Measurements from ENCODE around the gene RPL22.
A peak's percentile ranks its signal among the peaks of the same experiment; 100 is the strongest.

The RPL22 gene

GRCh38 chr1:6157132-6157527, 42.3 kb downstream of the RPL22 start:
- FAIRE-seq (no peak), DNase-seq (ENCODE audit: low spot score) (peak; percentile 25)

GRCh38 chr1:6154525-6155319, 44.7 kb downstream of the RPL22 start:
- FAIRE-seq = no peak
- DNase-seq (ENCODE audit: low spot score) = no peak

GRCh38 chr1:6152882-6153281, 46.5 kb downstream of the RPL22 start:
- no peak for FAIRE-seq

GRCh38 chr1:6152181-6152580, 47.2 kb downstream of the RPL22 start:
- DNase-seq (ENCODE audit: low spot score) = no peak
- no peak for FAIRE-seq

More at GRCh38 chr1:6152882-6153281, 46.5 kb downstream of the RPL22 start:
- no peak for DNase-seq (ENCODE audit: low spot score)

GRCh38 chr1:6151291-6151822, 48.0 kb downstream of the RPL22 start:
- no peak for FAIRE-seq
- no peak for DNase-seq (ENCODE audit: low spot score)

- FAIRE-seq (no peak), DNase-seq (ENCODE audit: low spot score) (no peak)
Observed at GRCh38 chr1:6150006-6150938, 49.1 kb downstream of the RPL22 start.

- DNase-seq (ENCODE audit: low spot score) (no peak), FAIRE-seq (no peak)
Observed at GRCh38 chr1:6149597-6149996, 49.8 kb downstream of the RPL22 start.

GRCh38 chr1:6148497-6149241, 50.7 kb downstream of the RPL22 start:
- FAIRE-seq (no peak), DNase-seq (ENCODE audit: low spot score) (no peak)

GRCh38 chr1:6145864-6146410, 53.5 kb downstream of the RPL22 start:
- no peak for FAIRE-seq
- DNase-seq (ENCODE audit: low spot score) = no peak

GRCh38 chr1:6145396-6145750, 54.0 kb downstream of the RPL22 start:
- no peak for DNase-seq (ENCODE audit: low spot score)
- no peak for FAIRE-seq

- DNase-seq (ENCODE audit: low spot score) (no peak), FAIRE-seq (no peak)
Observed at GRCh38 chr1:6144647-6145395, 54.6 kb downstream of the RPL22 start.

- FAIRE-seq = no peak
- no peak for DNase-seq (ENCODE audit: low spot score)
Observed at GRCh38 chr1:6144175-6144574, 55.2 kb downstream of the RPL22 start.

GRCh38 chr1:6143395-6143794, 56.0 kb downstream of the RPL22 start:
- FAIRE-seq (no peak), DNase-seq (ENCODE audit: low spot score) (no peak)

- no peak for DNase-seq (ENCODE audit: low spot score)
- no peak for FAIRE-seq
Observed at GRCh38 chr1:6142734-6143133, 56.7 kb downstream of the RPL22 start.

GRCh38 chr1:6142036-6142621, 57.3 kb downstream of the RPL22 start:
- FAIRE-seq = no peak
- no peak for DNase-seq (ENCODE audit: low spot score)

- no peak for FAIRE-seq
Observed at GRCh38 chr1:6141592-6141991, 57.8 kb downstream of the RPL22 start.

GRCh38 chr1:6140413-6140812, 59.0 kb downstream of the RPL22 start:
- no peak for DNase-seq (ENCODE audit: low spot score)
- FAIRE-seq = no peak

More at GRCh38 chr1:6141592-6141991, 57.8 kb downstream of the RPL22 start:
- DNase-seq (ENCODE audit: low spot score) = no peak

- FAIRE-seq (no peak), DNase-seq (ENCODE audit: low spot score) (no peak)
Observed at GRCh38 chr1:6137758-6138157, 61.6 kb downstream of the RPL22 start.

- DNase-seq (ENCODE audit: low spot score) (no peak), FAIRE-seq (no peak)
Observed at GRCh38 chr1:6136516-6137220, 62.7 kb downstream of the RPL22 start.
